Neural cell (in vitro differentiated cells): ENCODE data around the gene CDCA5. TPM values are rescaled to one million over a fixed set of nuclear protein-coding genes. Genes with fewer than 3 reads are reported as not detected.

ENCODE experiments used
- H2AFZ ChIP-seq: fragments of 200-600, 300-800 bp; sonication (generic), shearing (Covaris generic); 2 replicates; pipeline ENCODE4 v1.6.0; 2014; ENCODE audit warnings: low read depth, mild to moderate bottlenecking, antibody characterized with exemption, low read length, moderate library complexity
- H3F3A ChIP-seq: fragments of 200-600 bp; shearing (Covaris generic); 2 replicates; pipeline ENCODE4 v1.6.1; 2016; ENCODE audit warnings: mild to moderate bottlenecking, moderate library complexity, mixed read lengths, antibody characterized with exemption, low read length; ENCODE audit not compliant: insufficient read depth, poor library complexity, severe bottlenecking
- H3K27ac ChIP-seq: fragments of 200-600, 300-800 bp; sonication (generic), shearing (Covaris generic); 2 replicates; pipeline ENCODE4 v1.5.1; 2014; ENCODE audit warnings: mild to moderate bottlenecking, low read length, moderate library complexity
- H3K27me3 ChIP-seq: fragments of 300-800, 200-600 bp; sonication (generic), shearing (Covaris generic); 2 replicates; pipeline ENCODE4 v1.6.0; 2014; ENCODE audit warnings: mild to moderate bottlenecking, low read depth, low read length, moderate library complexity; ENCODE audit not compliant: insufficient read depth
- H3K36me3 ChIP-seq: fragments of 300-800, 200-600 bp; sonication (generic), shearing (Covaris generic); 2 replicates; pipeline ENCODE4 v1.5.1; 2014; ENCODE audit warnings: mild to moderate bottlenecking, antibody characterized with exemption, low read length, moderate library complexity; ENCODE audit not compliant: insufficient read depth
- H3K4me2 ChIP-seq: fragments of 300-800, 200-600 bp; sonication (generic), shearing (Covaris generic); 2 replicates; pipeline ENCODE4 v1.6.0; 2014; ENCODE audit warnings: mild to moderate bottlenecking, low read length
- H3K4me3 ChIP-seq: fragments of 300-800, 200-600 bp; sonication (generic), shearing (Covaris generic); 2 replicates; pipeline ENCODE4 v1.5.1; 2014; ENCODE audit warnings: mild to moderate bottlenecking, low read length, moderate library complexity
- H3K79me2 ChIP-seq: fragments of 200-600 bp; shearing (Covaris generic); replicated peaks from 2 replicates; pipeline ENCODE4 v1.6.0; 2014; ENCODE audit warnings: mild to moderate bottlenecking, low read length, moderate library complexity; ENCODE audit not compliant: insufficient read depth
- H3K9ac ChIP-seq: fragments of 300-800, 200-600 bp; sonication (generic), shearing (Covaris generic); 2 replicates; pipeline ENCODE4 v1.6.1; 2016; ENCODE audit warnings: mild to moderate bottlenecking, low read length, mixed read lengths
- H3K9me2 ChIP-seq: fragments of 200-600 bp; shearing (Covaris generic); 2 replicates; pipeline ENCODE4 v1.6.1; 2016; ENCODE audit warnings: mild to moderate bottlenecking, low read length, mixed read lengths; ENCODE audit not compliant: insufficient read depth
- H3K9me3 ChIP-seq: fragments of 200-600, 300-800 bp; sonication (generic), shearing (Covaris generic); 2 replicates; pipeline ENCODE4 v1.6.1; 2016; ENCODE audit warnings: mild to moderate bottlenecking, mixed run types, low read length, moderate library complexity, mixed read lengths
- H4K20me1 ChIP-seq: fragments of 200-600 bp; shearing (Covaris generic); 2 replicates; pipeline ENCODE4 v1.6.1; 2016; ENCODE audit warnings: mild to moderate bottlenecking, mixed run types; ENCODE audit not compliant: insufficient read depth
- EP300 ChIP-seq: fragments of 450-650 bp; conservative IDR thresholded peaks from 2 replicates; pipeline ENCODE4 v1.6.1; 2014; ENCODE audit warnings: antibody characterized with exemption, mild to moderate bottlenecking, moderate library complexity; ENCODE audit not compliant: poor library complexity, severe bottlenecking
- EZH2 ChIP-seq: fragments of 200-600, 300-800 bp; shearing (Covaris generic), sonication (generic); IDR thresholded peaks from 2 replicates; pipeline ENCODE4 v1.6.1; 2014; ENCODE audit warnings: antibody characterized with exemption, low read length, borderline replicate concordance, mild to moderate bottlenecking; ENCODE audit not compliant: insufficient read depth, poor library complexity, severe bottlenecking
- MXI1 ChIP-seq: fragments of 450-650 bp; conservative IDR thresholded peaks from 2 replicates; pipeline ENCODE4 v1.6.1; 2014; ENCODE audit warnings: antibody characterized with exemption, mild to moderate bottlenecking; ENCODE audit not compliant: poor library complexity, severe bottlenecking
- POLR2AphosphoS5 ChIP-seq: IDR thresholded peaks from 2 replicates; pipeline ENCODE4 v1.6.1; 2012
- RAD21 ChIP-seq: fragments of 450-650 bp; conservative IDR thresholded peaks from 2 replicates; pipeline ENCODE4 v1.6.1; 2014; ENCODE audit warnings: antibody characterized with exemption, mild to moderate bottlenecking, moderate library complexity
- REST ChIP-seq: IDR thresholded peaks from 2 replicates; pipeline ENCODE4 v1.6.1; 2012; ENCODE audit warnings: borderline replicate concordance
- SMC3 ChIP-seq: fragments of 450-650 bp; conservative IDR thresholded peaks from 2 replicates; pipeline ENCODE4 v1.6.1; 2014; ENCODE audit warnings: antibody characterized with exemption, mild to moderate bottlenecking, moderate library complexity; ENCODE audit not compliant: poor library complexity
- TAF1 ChIP-seq: IDR thresholded peaks from 2 replicates; pipeline ENCODE4 v1.6.1; 2012; ENCODE audit warnings: low read depth
- polyA plus RNA-seq: library from polyadenylated mRNA; depleted of rRNA; stranded (reverse); fragments of >200 nt; gene quantifications from 2 replicates; pipeline ENCODE4 v1.2.3, GENCODE V29; 2014
- TF ChIP-seq, protein P1 (sequence below): fragments of 450-650 bp; IDR thresholded peaks from 2 replicates; pipeline ENCODE4 v1.5.1; 2014; ENCODE audit warnings: antibody characterized with exemption, mild to moderate bottlenecking, moderate library complexity; ENCODE audit not compliant: poor library complexity, severe bottlenecking

The CDCA5 gene
- polyA plus RNA-seq, 1 donor from 2014 or later, result 2.3 TPM

- Histone ChIP-seq H2AFZ (no peak overlapping the region), H3K27ac (no peak overlapping the region), H3K4me3 (no peak overlapping the region), H3K36me3 (no peaks in the 10 kb centered on the region), H3K4me2 (no peak overlapping the region), H3K27me3 (no peaks in the 10 kb centered on the region), H4K20me1 (no peaks in the 10 kb centered on the region), H3K9me3 (no peaks in the 10 kb centered on the region), H3K9ac (no peak overlapping the region), H3F3A (no peaks in the 10 kb centered on the region), H3K9me2 (no peaks in the 10 kb centered on the region), H3K79me2 (peaks cover 16% of the 10 kb centered on the region)
- no peak for TF ChIP-seq POLR2AphosphoS5
- TF ChIP-seq EZH2, result no peak
- TF ChIP-seq, protein P1, sequence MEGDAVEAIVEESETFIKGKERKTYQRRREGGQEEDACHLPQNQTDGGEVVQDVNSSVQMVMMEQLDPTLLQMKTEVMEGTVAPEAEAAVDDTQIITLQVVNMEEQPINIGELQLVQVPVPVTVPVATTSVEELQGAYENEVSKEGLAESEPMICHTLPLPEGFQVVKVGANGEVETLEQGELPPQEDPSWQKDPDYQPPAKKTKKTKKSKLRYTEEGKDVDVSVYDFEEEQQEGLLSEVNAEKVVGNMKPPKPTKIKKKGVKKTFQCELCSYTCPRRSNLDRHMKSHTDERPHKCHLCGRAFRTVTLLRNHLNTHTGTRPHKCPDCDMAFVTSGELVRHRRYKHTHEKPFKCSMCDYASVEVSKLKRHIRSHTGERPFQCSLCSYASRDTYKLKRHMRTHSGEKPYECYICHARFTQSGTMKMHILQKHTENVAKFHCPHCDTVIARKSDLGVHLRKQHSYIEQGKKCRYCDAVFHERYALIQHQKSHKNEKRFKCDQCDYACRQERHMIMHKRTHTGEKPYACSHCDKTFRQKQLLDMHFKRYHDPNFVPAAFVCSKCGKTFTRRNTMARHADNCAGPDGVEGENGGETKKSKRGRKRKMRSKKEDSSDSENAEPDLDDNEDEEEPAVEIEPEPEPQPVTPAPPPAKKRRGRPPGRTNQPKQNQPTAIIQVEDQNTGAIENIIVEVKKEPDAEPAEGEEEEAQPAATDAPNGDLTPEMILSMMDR, result no peak
These were observed 46.0 kb upstream of the CDCA5 start for GRCh38 chr11:65129649-65130441.

DNA sequence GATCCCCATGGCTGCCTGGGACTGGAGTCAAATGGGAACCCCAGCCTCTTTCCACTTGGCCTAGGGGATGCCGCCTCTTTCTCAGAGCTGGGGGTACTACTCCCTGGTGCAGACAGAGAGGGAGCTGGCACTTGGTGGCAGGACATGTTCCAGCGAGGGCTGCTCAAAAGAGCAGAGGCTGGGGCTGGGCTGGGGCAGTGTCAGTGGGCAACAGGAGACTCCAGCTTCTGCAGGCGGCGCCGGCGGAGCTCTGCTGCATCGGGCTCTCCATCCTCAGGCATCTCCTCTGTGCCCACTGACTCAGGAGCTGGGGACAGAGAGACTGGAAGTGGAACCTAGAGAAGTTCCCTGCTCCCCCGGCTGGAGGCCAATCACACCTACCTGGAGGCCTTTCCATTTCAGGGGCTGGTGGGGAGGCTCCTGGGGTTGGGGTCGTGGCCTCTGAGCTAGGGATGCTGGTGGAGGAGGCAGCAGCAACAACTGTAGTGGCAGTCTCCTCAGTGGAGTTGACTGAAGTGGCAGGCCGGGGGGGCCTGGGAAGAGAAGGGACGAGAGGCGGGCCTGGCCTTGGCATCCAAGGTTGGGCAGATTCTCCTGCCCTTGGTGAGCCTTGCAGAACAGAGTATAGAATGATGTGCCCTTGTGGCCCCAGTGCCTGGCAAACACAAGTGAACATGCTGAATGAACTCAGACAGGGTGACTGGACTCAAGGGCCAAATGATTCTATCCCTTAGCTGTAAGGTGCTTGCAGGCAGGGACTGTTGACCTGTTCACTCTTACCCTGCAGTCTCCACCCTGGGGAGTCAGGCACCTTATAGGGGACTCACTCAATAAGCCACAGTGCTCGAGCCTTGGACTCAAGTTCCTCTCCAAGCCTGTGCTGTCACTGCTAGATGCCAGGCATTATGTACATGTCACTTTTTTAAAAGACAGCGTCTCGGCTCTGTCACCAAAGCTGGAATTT is 44.6 kb upstream of the CDCA5 start:
- no peaks in the 10 kb centered on the region for H3F3A ChIP-seq
- no peak overlapping the region for H3K4me2 ChIP-seq
- H3K27ac ChIP-seq, result no peak overlapping the region
- H3K9me3 ChIP-seq, result no peaks in the 10 kb centered on the region
- no peaks in the 10 kb centered on the region for H3K27me3 ChIP-seq
- no peak overlapping the region for H2AFZ ChIP-seq
- H3K79me2 ChIP-seq, result peaks cover 19% of the 10 kb centered on the region
- no peaks in the 10 kb centered on the region for H4K20me1 ChIP-seq
- no peak overlapping the region for H3K4me3 ChIP-seq
- H3K9ac ChIP-seq, result no peak overlapping the region
- H3K36me3 ChIP-seq, result no peaks in the 10 kb centered on the region
- TF ChIP-seq REST, result no peak
- TF ChIP-seq, protein P1, result no peak
- no peak for TF ChIP-seq MXI1
- TF ChIP-seq TAF1, result no peak
- TF ChIP-seq POLR2AphosphoS5, result no peak
- no peak for TF ChIP-seq RAD21
- TF ChIP-seq SMC3, result no peak
- no peak for TF ChIP-seq EZH2
- no peak for TF ChIP-seq EP300
- no peaks in the 10 kb centered on the region for H3K9me2 ChIP-seq
